Neural progenitor cell (in vitro differentiated cells): ENCODE data around the gene BRD4. TPM values are rescaled to one million over a fixed set of nuclear protein-coding genes. Genes with fewer than 3 reads are reported as not detected.

ENCODE experiments used
- DNase-seq: peaks from one replicate; pipeline ENCODE4 v3.0.0-alpha.2; 2016; ENCODE audit warnings: low spot score
- H2AFZ ChIP-seq: fragments of 200-600 bp; sonication (generic); replicated peaks from 2 replicates; pipeline ENCODE4 v1.6.1; 2016; ENCODE audit warnings: antibody characterized with exemption
- H3F3A ChIP-seq: fragments of 200-600 bp; sonication (generic); 2 replicates; pipeline ENCODE4 v1.6.1; 2016; ENCODE audit warnings: antibody characterized with exemption, low read depth
- H3K27ac ChIP-seq: fragments of 200-600 bp; sonication (generic); 2 replicates; pipeline ENCODE4 v1.5.1; 2016; ENCODE audit warnings: mild to moderate bottlenecking
- H3K27me3 ChIP-seq: fragments of 200-600 bp; sonication (generic); 2 replicates; pipeline ENCODE4 v1.6.1; 2016; ENCODE audit warnings: mild to moderate bottlenecking, moderate library complexity
- H3K36me3 ChIP-seq: fragments of 200-600 bp; sonication (generic); 2 replicates; pipeline ENCODE4 v1.5.1; 2016
- H3K4me1 ChIP-seq: fragments of 200-600 bp; sonication (generic); 2 replicates; pipeline ENCODE4 v1.6.1; 2016; ENCODE audit warnings: mixed run types
- H3K4me2 ChIP-seq: fragments of 200-600 bp; sonication (generic); 2 replicates; pipeline ENCODE4 v1.6.1; 2016
- H3K4me3 ChIP-seq: fragments of 200-600 bp; sonication (generic); 2 replicates; pipeline ENCODE4 v1.5.1; 2016
- H3K79me2 ChIP-seq: fragments of 200-600 bp; sonication (generic); 2 replicates; pipeline ENCODE4 v1.6.1; 2016; ENCODE audit warnings: low read depth
- H3K9ac ChIP-seq: fragments of 200-600 bp; sonication (generic); 2 replicates; pipeline ENCODE4 v1.6.1; 2016
- H3K9me3 ChIP-seq: fragments of 200-600 bp; sonication (generic); 2 replicates; pipeline ENCODE4 v1.5.1; 2016; ENCODE audit warnings: low read depth
- H4K20me1 ChIP-seq: fragments of 200-600 bp; sonication (generic); 2 replicates; pipeline ENCODE4 v1.6.1; 2016; ENCODE audit warnings: low read depth
- H3K27ac Mint-ChIP-seq: 3 replicates; pipeline ENCODE4 v1.8.0; 2021; ENCODE audit warnings: mixed read lengths
- H3K27me3 Mint-ChIP-seq: 2 replicates; pipeline ENCODE4 v1.8.0; 2022; ENCODE audit warnings: low read depth, mild to moderate bottlenecking, inconsistent platforms, moderate library complexity, mixed read lengths; ENCODE audit not compliant: insufficient read depth
- H3K36me3 Mint-ChIP-seq: 3 replicates; pipeline ENCODE4 v1.8.0; 2021; ENCODE audit warnings: mixed read lengths
- H3K4me1 Mint-ChIP-seq: 3 replicates; pipeline ENCODE4 v1.8.0; 2021; ENCODE audit warnings: mixed read lengths
- H3K4me3 Mint-ChIP-seq: 3 replicates; pipeline ENCODE4 v1.8.0; 2021; ENCODE audit warnings: mild to moderate bottlenecking, moderate library complexity, mixed read lengths
- H3K9me3 Mint-ChIP-seq: 3 replicates; pipeline ENCODE4 v1.8.0; 2020; ENCODE audit warnings: mixed read lengths
- CTCF ChIP-seq: fragments of 200-600 bp; sonication (generic); IDR thresholded peaks from 2 replicates; pipeline ENCODE4 v1.5.1; 2017; ENCODE audit warnings: antibody characterized with exemption, mild to moderate bottlenecking
- EZH2 ChIP-seq: fragments of 200-600 bp; sonication (generic); IDR thresholded peaks from 2 replicates; pipeline ENCODE4 v1.6.1; 2017; ENCODE audit warnings: antibody characterized with exemption, mild to moderate bottlenecking, moderate library complexity
- EZH2phosphoT487 ChIP-seq: fragments of 200-600 bp; sonication (generic); IDR thresholded peaks from 2 replicates; pipeline ENCODE4 v1.6.1; 2017; ENCODE audit warnings: antibody characterized with exemption
- total RNA-seq: library from RNA; depleted of rRNA; stranded (reverse); fragments of >200 nt; gene quantifications from 2 replicates; pipeline ENCODE4 v1.2.3, GENCODE V29; 2015; ENCODE audit warnings: low replicate concordance

The BRD4 gene
- total RNA-seq, 1 donor from 2014 or later = 14.5 TPM

GRCh38 chr19:15235781-15236180 lies 96.6 kb downstream of the BRD4 start:
- H3K27me3 ChIP-seq = peaks cover 17% of the 10 kb centered on the region
- no peaks in the 10 kb centered on the region for H3K36me3 ChIP-seq
- H3K4me3 ChIP-seq = no peak overlapping the region
- H3K9me3 ChIP-seq = no peaks in the 10 kb centered on the region
- no peaks in the 10 kb centered on the region for H3K4me1 ChIP-seq
- H3K27ac ChIP-seq = no peak overlapping the region
- peaks cover 32% of the 10 kb centered on the region for H3K27me3 Mint-ChIP-seq
- no peak overlapping the region for H3K27ac Mint-ChIP-seq
- H3K79me2 ChIP-seq = no peaks in the 10 kb centered on the region
- H3F3A ChIP-seq = peaks cover 41% of the 10 kb centered on the region
- H3K4me2 ChIP-seq = no peak overlapping the region
- peaks cover 30% of the 10 kb centered on the region for H3K36me3 Mint-ChIP-seq
- no peak for DNase-seq
- no peaks in the 10 kb centered on the region for H3K9me3 Mint-ChIP-seq
- TF ChIP-seq EZH2 (no peak), CTCF (no peak), EZH2phosphoT487 (no peak)
- H2AFZ ChIP-seq = no peak overlapping the region
- H4K20me1 ChIP-seq = peaks cover 9% of the 10 kb centered on the region
- H3K4me3 Mint-ChIP-seq = peak overlapping the region; percentile 37
- H3K4me1 Mint-ChIP-seq = peaks cover 2% of the 10 kb centered on the region
- no peak overlapping the region for H3K9ac ChIP-seq

GRCh38 chr19:15234431-15235130 lies 97.8 kb downstream of the BRD4 start:
- Mint-ChIP-seq H3K36me3 (peaks cover 25% of the 10 kb centered on the region), H3K4me3 (peak overlapping the region; percentile 10), H3K4me1 (peaks cover 2% of the 10 kb centered on the region), H3K27ac (no peak overlapping the region), H3K9me3 (no peaks in the 10 kb centered on the region), H3K27me3 (peaks cover 30% of the 10 kb centered on the region)
- no peak for DNase-seq
- Histone ChIP-seq H3K9me3 (no peaks in the 10 kb centered on the region), H3K27ac (no peak overlapping the region), H3K36me3 (no peaks in the 10 kb centered on the region), H4K20me1 (peaks cover 11% of the 10 kb centered on the region), H3K4me3 (no peak overlapping the region), H3K27me3 (peaks cover 17% of the 10 kb centered on the region), H3K9ac (no peak overlapping the region), H3F3A (peaks cover 41% of the 10 kb centered on the region), H3K4me1 (no peaks in the 10 kb centered on the region), H3K79me2 (no peaks in the 10 kb centered on the region), H2AFZ (no peak overlapping the region), H3K4me2 (no peak overlapping the region)
- TF ChIP-seq EZH2phosphoT487 (no peak), CTCF (no peak), EZH2 (no peak)

- Histone ChIP-seq H4K20me1 (peaks cover 8% of the 10 kb centered on the region), H3K4me2 (peak overlapping the region; percentile 77), H3K4me3 (peak overlapping the region; percentile 50), H2AFZ (peak overlapping the region; percentile 77), H3K79me2 (no peaks in the 10 kb centered on the region), H3K36me3 (no peaks in the 10 kb centered on the region), H3K9me3 (no peaks in the 10 kb centered on the region), H3K27me3 (peaks cover 17% of the 10 kb centered on the region), H3K27ac (no peak overlapping the region), H3K9ac (no peak overlapping the region), H3F3A (peaks cover 41% of the 10 kb centered on the region), H3K4me1 (no peaks in the 10 kb centered on the region)
- TF ChIP-seq EZH2phosphoT487 (no peak), CTCF (no peak), EZH2 (no peak)
- DNase-seq = no peak
- peaks cover 15% of the 10 kb centered on the region for H3K36me3 Mint-ChIP-seq
- peaks cover 7% of the 10 kb centered on the region for H3K4me1 Mint-ChIP-seq
- peak overlapping the region; percentile 43 for H3K4me3 Mint-ChIP-seq
- peaks cover 2% of the 10 kb centered on the region for H3K9me3 Mint-ChIP-seq
- peaks cover 26% of the 10 kb centered on the region for H3K27me3 Mint-ChIP-seq
- H3K27ac Mint-ChIP-seq = no peak overlapping the region
Measured at GRCh38 chr19:15231271-15231670, 101.1 kb downstream of the BRD4 start.
